HepG2 (cell line): ENCODE results near the gene RABL6.

Experiments used
- CHD4 ChIP-seq: fragments of 200-600 bp; sonication (generic); IDR thresholded peaks from 2 replicates; pipeline ENCODE4 v1.7.0; 2017; ENCODE audit warnings: mild to moderate bottlenecking, low read length, borderline replicate concordance
- CTCF ChIP-seq: sonication (generic); formaldehyde crosslinking; IDR thresholded peaks from 2 replicates; pipeline ENCODE4 v1.5.0; 2020; ENCODE audit warnings: mild to moderate bottlenecking, missing genetic modification reagents, moderate library complexity
- EZH2 ChIP-seq: conservative IDR thresholded peaks from 2 replicates; pipeline ENCODE4 v1.6.1; 2012; ENCODE audit warnings: mild to moderate bottlenecking, low read depth, low read length, moderate library complexity
- GABPA ChIP-seq, 2 experiments: IDR thresholded peaks; 2 replicates each; pipeline ENCODE4 v1.6.1; 2011 to 2016; ENCODE audit warnings: low read depth in 2 of 2, low read length in 1 of 2, missing biosample characterization in 1 of 2, missing genetic modification characterization in 1 of 2
- HOXA3 ChIP-seq: sonication (generic); formaldehyde crosslinking; IDR thresholded peaks from 2 replicates; pipeline ENCODE4 v1.5.0; 2020; ENCODE audit warnings: missing genetic modification reagents
- NR2C2 ChIP-seq: sonication (generic); formaldehyde crosslinking; IDR thresholded peaks from 2 replicates; pipeline ENCODE4 v1.4.0; 2020; ENCODE audit warnings: missing genetic modification reagents, mild to moderate bottlenecking, moderate library complexity, borderline replicate concordance
- POLR2A ChIP-seq, 2 experiments: IDR thresholded peaks; 2 replicates each; pipeline ENCODE4 v1.6.1; 2011; ENCODE audit warnings: low read depth in 2 of 2, low read length in 2 of 2, mild to moderate bottlenecking in 1 of 2, moderate library complexity in 1 of 2; ENCODE audit not compliant: insufficient read depth in 1 of 2
- PRPF4 ChIP-seq: fragments of 200-400 bp; formaldehyde crosslinking; IDR thresholded peaks from 2 replicates; pipeline ENCODE4 v1.6.1; 2016; ENCODE audit warnings: low read length, low read depth; ENCODE audit not compliant: poor library complexity, severe bottlenecking
- RFX5 ChIP-seq: IDR thresholded peaks from 2 replicates; pipeline ENCODE4 v1.6.1; 2011; ENCODE audit warnings: low read depth, low read length, improper control_type of control experiment
- SNAPC5 ChIP-seq: sonication (generic); formaldehyde crosslinking; IDR thresholded peaks from 2 replicates; pipeline ENCODE4 v1.8.1; 2023; ENCODE audit warnings: mild to moderate bottlenecking, missing genetic modification reagents, borderline replicate concordance
- SRSF1 ChIP-seq: fragments of 200-400 bp; formaldehyde crosslinking; optimal IDR thresholded peaks from 2 replicates; pipeline ENCODE3; 2017; ENCODE audit warnings: mild to moderate bottlenecking, low read depth, low read length, moderate library complexity
- THAP7 ChIP-seq: sonication (generic); formaldehyde crosslinking; IDR thresholded peaks from 2 replicates; pipeline ENCODE4 v1.8.1; 2023; ENCODE audit warnings: mild to moderate bottlenecking, missing genetic modification reagents
- ZNF501 ChIP-seq: sonication (generic); formaldehyde crosslinking; IDR thresholded peaks from 2 replicates; pipeline ENCODE4 v1.5.1; 2020; ENCODE audit warnings: mild to moderate bottlenecking, moderate library complexity, missing genetic modification reagents
- ZNF780A ChIP-seq: sonication (generic); formaldehyde crosslinking; IDR thresholded peaks from 2 replicates; pipeline ENCODE4 v1.8.0; 2022; ENCODE audit warnings: mild to moderate bottlenecking, missing genetic modification reagents, moderate library complexity

GRCh38 chr9:136855461-136856078 is 47.8 kb downstream of the RABL6 start:
- no peak for TF ChIP-seq HOXA3 (CRISPR knock-in tag)
- no peak for TF ChIP-seq ZNF780A (CRISPR knock-in tag)
- no peak for TF ChIP-seq POLR2A (IDR thresholded peaks at IDR 0.05; ENCODE audit: insufficient read depth in 1 of 2, low read depth in 2 of 2, low read length in 2 of 2)
- TF ChIP-seq GABPA (IDR thresholded peaks at IDR 0.05; ENCODE audit: low read depth, low read length) = no peak
- no peak for TF ChIP-seq GABPA (CRISPR knock-in tag; IDR thresholded peaks at IDR 0.05; ENCODE audit: low read depth)
- no peak for TF ChIP-seq ZNF501 (CRISPR knock-in tag)
- no peak for TF ChIP-seq PRPF4
- no peak for TF ChIP-seq THAP7 (CRISPR knock-in tag)
- TF ChIP-seq CHD4 = no peak
- TF ChIP-seq SNAPC5 (CRISPR knock-in tag) = no peak
- TF ChIP-seq NR2C2 = no peak
- no peak for TF ChIP-seq CTCF
- TF ChIP-seq EZH2 = no peak
- no peak for TF ChIP-seq SRSF1
- no peak for TF ChIP-seq RFX5
